GM19193 (cell line): ENCODE results near the gene RIOK1.

Experiments used
- POLR2A ChIP-seq: IDR thresholded peaks from 4 replicates; pipeline ENCODE4 v1.6.1; 2011; ENCODE audit not compliant: insufficient read depth, insufficient read length; ENCODE audit errors: extremely low read depth

The RIOK1 gene

GRCh38 chr6:7404546-7404945 lies 14.9 kb downstream of the RIOK1 start:
- TF ChIP-seq POLR2A: no peak

- TF ChIP-seq POLR2A: no peak
Measured at GRCh38 chr6:7406743-7407142, 17.1 kb downstream of the RIOK1 start.

- no peak for TF ChIP-seq POLR2A
Measured at GRCh38 chr6:7409740-7410139, 20.1 kb downstream of the RIOK1 start.

GRCh38 chr6:7410851-7411250 lies 21.2 kb downstream of the RIOK1 start:
- TF ChIP-seq POLR2A: no peak

- no peak for TF ChIP-seq POLR2A
Measured at GRCh38 chr6:7411328-7411727, 21.7 kb downstream of the RIOK1 start.

- no peak for TF ChIP-seq POLR2A
Measured at GRCh38 chr6:7413151-7413823, 23.7 kb downstream of the RIOK1 start.

GRCh38 chr6:7414811-7415210 lies 25.2 kb downstream of the RIOK1 start:
- no peak for TF ChIP-seq POLR2A

- no peak for TF ChIP-seq POLR2A
Measured at GRCh38 chr6:7417684-7418083, 28.1 kb downstream of the RIOK1 start.

- TF ChIP-seq POLR2A: no peak
Measured at GRCh38 chr6:7418238-7418905, 28.8 kb downstream of the RIOK1 start.

- no peak for TF ChIP-seq POLR2A
Measured at GRCh38 chr6:7419065-7419464, 29.5 kb downstream of the RIOK1 start.

- TF ChIP-seq POLR2A: no peak
Measured at GRCh38 chr6:7421066-7421465, 31.5 kb downstream of the RIOK1 start.

- TF ChIP-seq POLR2A: no peak
Measured at GRCh38 chr6:7424058-7424457, 34.5 kb downstream of the RIOK1 start.

GRCh38 chr6:7424967-7425807 lies 35.6 kb downstream of the RIOK1 start:
- TF ChIP-seq POLR2A: no peak

- no peak for TF ChIP-seq POLR2A
Measured at GRCh38 chr6:7425808-7426190, 36.2 kb downstream of the RIOK1 start.

GRCh38 chr6:7426447-7427169 lies 37.0 kb downstream of the RIOK1 start:
- TF ChIP-seq POLR2A: no peak

GRCh38 chr6:7431313-7431673 lies 41.7 kb downstream of the RIOK1 start:
- TF ChIP-seq POLR2A: no peak
